ENCODE measurements around the gene NXPH3. TPM values are rescaled to one million over a fixed set of nuclear protein-coding genes. Genes with fewer than 3 reads are reported as not detected.

NXPH3 gene
- polyA plus RNA-seq, 1 experiment: 0.27 TPM

- no peaks in the 10 kb centered on the region for H3K9me3 ChIP-seq (ENCODE audit: control insufficient read depth, insufficient read depth, low read length)
- CTCF ChIA-PET: no interaction called here
- no peak for DNase-seq (ENCODE audit: low read depth, low spot score)
- TF ChIP-seq, protein P1, sequence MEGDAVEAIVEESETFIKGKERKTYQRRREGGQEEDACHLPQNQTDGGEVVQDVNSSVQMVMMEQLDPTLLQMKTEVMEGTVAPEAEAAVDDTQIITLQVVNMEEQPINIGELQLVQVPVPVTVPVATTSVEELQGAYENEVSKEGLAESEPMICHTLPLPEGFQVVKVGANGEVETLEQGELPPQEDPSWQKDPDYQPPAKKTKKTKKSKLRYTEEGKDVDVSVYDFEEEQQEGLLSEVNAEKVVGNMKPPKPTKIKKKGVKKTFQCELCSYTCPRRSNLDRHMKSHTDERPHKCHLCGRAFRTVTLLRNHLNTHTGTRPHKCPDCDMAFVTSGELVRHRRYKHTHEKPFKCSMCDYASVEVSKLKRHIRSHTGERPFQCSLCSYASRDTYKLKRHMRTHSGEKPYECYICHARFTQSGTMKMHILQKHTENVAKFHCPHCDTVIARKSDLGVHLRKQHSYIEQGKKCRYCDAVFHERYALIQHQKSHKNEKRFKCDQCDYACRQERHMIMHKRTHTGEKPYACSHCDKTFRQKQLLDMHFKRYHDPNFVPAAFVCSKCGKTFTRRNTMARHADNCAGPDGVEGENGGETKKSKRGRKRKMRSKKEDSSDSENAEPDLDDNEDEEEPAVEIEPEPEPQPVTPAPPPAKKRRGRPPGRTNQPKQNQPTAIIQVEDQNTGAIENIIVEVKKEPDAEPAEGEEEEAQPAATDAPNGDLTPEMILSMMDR (IDR thresholded peaks at IDR 0.05; ENCODE audit: low read depth, low read length): no peak
- POLR2A ChIA-PET: no interaction called here
- no peaks in the 10 kb centered on the region for H3K27me3 ChIP-seq (ENCODE audit: control insufficient read depth, insufficient read depth, low read length)
- no peak overlapping the region for H3K4me3 ChIP-seq (ENCODE audit: low read depth, low read length)
- no peak overlapping the region for H3K27ac ChIP-seq (ENCODE audit: low read depth, low read length)
Observed at GRCh38 chr17:49587366-49588073, 11.8 kb downstream of the NXPH3 start.

DNA sequence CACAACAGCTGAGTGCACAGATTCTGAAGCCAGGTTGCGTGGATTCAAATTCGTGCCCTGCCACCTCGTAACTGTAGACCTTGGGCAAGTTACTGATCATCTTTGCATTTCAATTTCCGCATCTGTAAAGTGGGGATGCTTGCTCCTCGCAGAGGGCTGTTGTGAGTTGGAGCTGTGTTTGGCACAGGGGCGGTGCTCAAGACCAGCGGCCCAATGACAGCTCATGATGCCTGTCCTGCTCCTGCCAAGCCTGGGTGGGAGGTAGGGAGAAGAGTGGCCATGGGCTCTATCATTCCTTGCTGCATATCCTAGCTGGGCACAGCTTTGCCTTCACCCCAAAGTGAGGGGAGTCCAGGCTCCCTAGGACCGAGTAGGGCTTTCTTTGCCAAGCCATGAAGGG is 12.6 kb downstream of the NXPH3 start:
- Histone ChIP-seq H3K4me3 (ENCODE audit: low read depth, low read length) (no peak overlapping the region), H3K9me3 (ENCODE audit: control insufficient read depth, insufficient read depth, low read length) (no peaks in the 10 kb centered on the region), H3K27me3 (ENCODE audit: control insufficient read depth, insufficient read depth, low read length) (no peaks in the 10 kb centered on the region), H3K27ac (ENCODE audit: low read depth, low read length) (no peak overlapping the region)
- TF ChIP-seq, protein P1 (IDR thresholded peaks at IDR 0.05; ENCODE audit: low read depth, low read length): no peak
- no peak for DNase-seq (ENCODE audit: low read depth, low spot score)
- ChIA-PET CTCF (interaction anchor here (2.2 kb wide), 1 partner anchor 19 kb away, joined by 5 read pairs; no protein-coding TSS in a partner anchor), POLR2A (no interaction called here)

GRCh38 chr17:49588726-49589576 is 13.3 kb downstream of the NXPH3 start:
- H3K27ac ChIP-seq (ENCODE audit: low read depth, low read length): no peak overlapping the region
- TF ChIP-seq, protein P1 (IDR thresholded peaks at IDR 0.05; ENCODE audit: low read depth, low read length): no peak
- no peaks in the 10 kb centered on the region for H3K27me3 ChIP-seq (ENCODE audit: control insufficient read depth, insufficient read depth, low read length)
- no peak overlapping the region for H3K4me3 ChIP-seq (ENCODE audit: low read depth, low read length)
- H3K9me3 ChIP-seq (ENCODE audit: control insufficient read depth, insufficient read depth, low read length): no peaks in the 10 kb centered on the region
- ChIA-PET POLR2A (interaction anchor here (0.6 kb wide), 1 partner anchor 14 kb away, joined by 3 read pairs; no protein-coding TSS in a partner anchor), CTCF (interaction anchor here (2.2 kb wide), 1 partner anchor 20 kb away, joined by 5 read pairs; no protein-coding TSS in a partner anchor)
- no peak for DNase-seq (ENCODE audit: low read depth, low spot score)

DNA sequence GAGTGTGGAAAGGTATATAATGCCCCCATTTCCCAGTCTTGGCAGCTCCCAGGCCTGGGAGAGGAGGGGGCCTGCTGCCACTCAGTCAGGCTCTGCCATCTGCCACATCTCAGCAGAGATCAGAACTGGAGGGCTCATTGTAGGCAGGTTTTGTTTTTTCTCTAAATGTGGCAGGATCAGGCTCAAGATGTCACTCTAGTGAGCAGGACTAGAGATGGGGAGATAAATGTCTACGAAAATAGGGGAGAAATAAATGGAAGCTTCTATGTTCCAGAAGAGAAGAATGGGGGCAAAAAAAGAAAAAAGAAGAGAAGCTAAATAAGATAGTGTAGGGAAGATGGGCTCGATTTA is 13.9 kb downstream of the NXPH3 start:
- CTCF ChIA-PET: interaction anchor here (0.6 to 2.2 kb wide), 3 partner anchors 19 to 32 kb away, joined by 3 to 5 read pairs (median 3); no protein-coding TSS in a partner anchor
- H3K9me3 ChIP-seq (ENCODE audit: control insufficient read depth, insufficient read depth, low read length): no peaks in the 10 kb centered on the region
- no peaks in the 10 kb centered on the region for H3K27me3 ChIP-seq (ENCODE audit: control insufficient read depth, insufficient read depth, low read length)
- DNase-seq (ENCODE audit: low read depth, low spot score): no peak
- H3K4me3 ChIP-seq (ENCODE audit: low read depth, low read length): no peak overlapping the region
- POLR2A ChIA-PET: no interaction called here
- TF ChIP-seq, protein P1 (IDR thresholded peaks at IDR 0.05; ENCODE audit: low read depth, low read length): no peak
- no peak overlapping the region for H3K27ac ChIP-seq (ENCODE audit: low read depth, low read length)

GRCh38 chr17:49590874-49591273 is 15.2 kb downstream of the NXPH3 start:
- Histone ChIP-seq H3K27me3 (ENCODE audit: control insufficient read depth, insufficient read depth, low read length) (no peaks in the 10 kb centered on the region), H3K4me3 (ENCODE audit: low read depth, low read length) (no peak overlapping the region), H3K9me3 (ENCODE audit: control insufficient read depth, insufficient read depth, low read length) (no peaks in the 10 kb centered on the region), H3K27ac (ENCODE audit: low read depth, low read length) (no peak overlapping the region)
- ChIA-PET CTCF (interaction anchor here (1.3 kb wide), 1 partner anchor 21 kb away, joined by 3 read pairs; no protein-coding TSS in a partner anchor), POLR2A (no interaction called here)
- TF ChIP-seq, protein P1 (IDR thresholded peaks at IDR 0.05; ENCODE audit: low read depth, low read length): no peak
- no peak for DNase-seq (ENCODE audit: low read depth, low spot score)
